ENCODE data around the gene CEP57L1.
"Not testable (repeated sequence)": the region's sequence is repeated elsewhere in the genome, so short reads cannot be mapped to it uniquely, and the experiment has no call there.

CEP57L1 gene

DNA sequence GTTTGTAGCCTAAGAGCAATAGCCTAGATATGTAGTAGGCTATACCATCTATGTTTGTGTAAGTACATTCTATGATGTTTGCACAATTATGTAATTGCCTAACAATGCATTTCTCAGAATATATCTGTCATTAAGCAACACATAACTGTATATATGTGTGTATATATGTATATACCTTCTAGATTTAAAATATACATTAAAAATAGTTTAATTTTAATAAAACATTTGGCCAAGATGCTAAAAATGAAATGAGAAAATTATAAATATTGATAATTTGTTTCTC, 21.2 kb upstream of the CEP57L1 start:
- DNase-seq: no peak

- peak; percentile 56 for DNase-seq
These were observed 19.4 kb upstream of the CEP57L1 start for GRCh38 chr6:109075934-109076333.

DNA sequence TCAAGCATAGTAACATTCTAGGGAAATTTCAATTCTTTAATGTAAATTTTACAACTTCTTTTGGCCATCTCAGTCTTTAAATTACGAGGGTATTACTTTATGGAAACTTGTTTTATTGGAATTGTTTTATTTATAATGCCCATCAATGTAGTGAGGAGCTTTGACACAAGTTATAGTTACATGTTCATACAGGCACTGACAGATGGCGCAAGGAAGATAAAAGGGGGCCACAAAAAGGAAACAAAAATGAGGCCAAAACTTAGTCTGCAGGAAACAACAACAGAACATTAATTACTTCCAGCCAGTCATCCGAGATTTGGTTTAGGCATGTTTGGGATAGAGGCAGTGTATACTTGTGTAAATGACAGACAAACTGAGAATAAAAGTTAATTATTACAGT, 18.9 kb upstream of the CEP57L1 start:
- no peak for DNase-seq

- DNase-seq: no peak
These were observed 15.3 kb upstream of the CEP57L1 start for GRCh38 chr6:109079981-109080380.

GRCh38 chr6:109081026-109081425, 14.3 kb upstream of the CEP57L1 start:
- DNase-seq: no peak

GRCh38 chr6:109081516-109082187, 13.7 kb upstream of the CEP57L1 start:
- no peak for DNase-seq

GRCh38 chr6:109082188-109082577, 13.1 kb upstream of the CEP57L1 start:
- no peak for DNase-seq

GRCh38 chr6:109083657-109084056, 11.7 kb upstream of the CEP57L1 start:
- DNase-seq: no peak

GRCh38 chr6:109084146-109084545, 11.2 kb upstream of the CEP57L1 start:
- not testable (repeated sequence) for DNase-seq

DNA sequence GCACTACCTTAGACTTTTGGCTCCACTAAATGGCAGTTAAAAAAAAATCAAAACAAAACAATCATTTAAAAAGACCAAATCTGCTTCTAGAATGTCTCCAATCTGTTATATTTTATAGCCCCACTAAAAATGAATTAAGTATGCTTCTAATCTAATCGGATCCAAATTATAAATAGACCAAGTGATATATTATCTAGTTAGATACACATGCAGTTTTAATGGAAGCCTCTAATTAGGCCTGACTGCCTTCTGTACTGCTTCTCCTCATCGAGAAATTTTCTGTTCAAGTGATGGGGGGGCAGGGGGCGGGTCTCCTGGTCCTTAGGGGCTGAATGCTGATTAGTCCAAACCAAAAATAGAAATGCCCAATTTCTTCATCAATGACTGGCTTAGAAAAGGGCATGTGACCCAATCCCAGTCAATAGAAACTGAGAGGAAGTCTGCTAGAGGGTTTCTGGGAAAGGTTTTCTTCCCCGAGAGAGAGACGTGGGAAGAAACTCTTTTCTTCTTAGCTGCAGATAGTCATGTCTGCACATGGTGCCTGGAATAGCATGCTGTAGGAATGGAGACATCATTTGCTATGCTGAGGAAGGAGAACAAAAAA, 7.5 kb upstream of the CEP57L1 start:
- no peak for DNase-seq

GRCh38 chr6:109088995-109089394, 6.3 kb upstream of the CEP57L1 start:
- no peak for DNase-seq

- no peak for DNase-seq
These were observed 3.8 kb upstream of the CEP57L1 start for GRCh38 chr6:109091314-109092024.

GRCh38 chr6:109092074-109092473, 3.2 kb upstream of the CEP57L1 start:
- no peak for DNase-seq

- no peak for DNase-seq
These were observed 1.4 kb upstream of the CEP57L1 start for GRCh38 chr6:109093732-109094415.

DNA sequence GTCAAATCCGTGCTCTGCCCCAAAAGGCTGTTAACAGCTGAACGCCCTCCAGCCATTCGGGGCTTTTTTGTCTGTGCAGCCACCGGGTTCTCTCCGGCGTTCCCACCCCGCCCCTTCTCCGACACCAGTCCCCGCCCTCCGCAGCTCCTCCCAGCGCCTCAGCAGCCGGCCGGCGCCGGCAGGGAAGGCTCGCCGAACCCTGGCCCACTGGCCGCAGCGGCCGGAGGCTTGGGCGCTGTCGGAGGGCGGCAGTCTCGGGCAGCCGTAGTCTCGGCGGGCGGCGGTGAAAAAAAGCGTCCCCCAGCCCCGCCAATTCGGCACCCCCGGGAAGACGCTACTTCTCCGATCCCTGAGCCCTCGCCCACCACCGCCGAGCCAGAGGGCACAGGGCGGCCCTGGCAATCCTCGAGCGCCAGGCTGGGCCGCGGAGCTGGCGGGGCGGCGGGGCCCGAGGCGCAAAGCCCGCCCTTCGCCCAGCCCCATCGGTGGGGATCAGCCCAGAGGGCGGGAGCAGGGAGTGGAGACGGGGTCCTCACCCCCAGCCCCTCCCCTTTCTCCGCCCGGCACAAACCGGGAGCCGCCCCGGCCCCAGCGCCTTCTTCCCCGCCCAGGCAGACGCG, 781 bp upstream of the CEP57L1 start, which contains the start of gene SESN1:
Gene SESN1 (minus strand): TSS at position 431 of the 620 bp plus-strand sequence. CDS start 773 bp downstream, outside the sequence.
- DNase-seq: peak; percentile 89

GRCh38 chr6:109095835-109096084, 453 bp downstream of the CEP57L1 start:
- no peak for DNase-seq

GRCh38 chr6:109096208-109096607, 901 bp downstream of the CEP57L1 start:
- DNase-seq: no peak

GRCh38 chr6:109097661-109098060, 2.4 kb downstream of the CEP57L1 start:
- DNase-seq: no peak

DNA sequence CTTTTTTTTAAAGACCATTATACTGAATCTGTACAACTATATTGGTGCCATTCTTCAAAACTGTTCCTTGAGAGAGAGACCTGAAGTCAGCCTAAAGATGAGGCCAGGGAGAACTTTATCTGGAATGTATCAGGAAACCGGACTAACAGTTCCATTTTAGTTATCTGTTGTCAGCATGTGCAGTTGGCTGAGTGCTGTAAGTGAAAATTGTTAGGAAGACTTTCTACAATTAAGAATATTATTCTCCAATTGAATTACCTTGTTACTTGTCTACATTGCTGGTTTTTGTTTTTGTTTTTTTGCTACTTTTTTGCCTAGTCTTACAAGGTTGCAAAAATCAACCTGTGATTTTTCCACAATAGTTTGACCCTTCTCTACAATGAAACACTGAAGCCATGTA, 7.5 kb downstream of the CEP57L1 start:
- DNase-seq: no peak

GRCh38 chr6:109103942-109104341, 8.6 kb downstream of the CEP57L1 start:
- no peak for DNase-seq

GRCh38 chr6:109104512-109104911, 9.2 kb downstream of the CEP57L1 start:
- no peak for DNase-seq

DNA sequence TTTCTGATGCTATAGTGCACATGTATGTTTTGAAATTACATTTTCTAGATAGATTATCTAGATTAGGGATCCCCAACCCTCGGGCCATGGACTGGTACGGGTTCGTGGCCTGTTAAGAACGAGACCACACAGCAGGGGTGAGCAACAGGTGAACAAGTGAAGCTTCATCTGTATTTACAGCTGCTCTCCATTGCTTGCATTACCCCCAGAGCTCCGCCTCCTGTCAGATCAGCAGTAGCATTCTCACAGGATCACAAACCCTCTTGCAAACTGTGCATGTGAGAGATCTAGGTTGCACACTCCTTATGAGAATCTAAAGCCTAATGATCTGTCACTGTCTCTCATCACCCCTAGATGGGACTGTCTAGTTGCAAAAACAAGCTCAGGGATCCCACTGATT, 10.4 kb downstream of the CEP57L1 start:
- no peak for DNase-seq

GRCh38 chr6:109109663-109110062, 14.4 kb downstream of the CEP57L1 start:
- DNase-seq: not testable (repeated sequence)

DNA sequence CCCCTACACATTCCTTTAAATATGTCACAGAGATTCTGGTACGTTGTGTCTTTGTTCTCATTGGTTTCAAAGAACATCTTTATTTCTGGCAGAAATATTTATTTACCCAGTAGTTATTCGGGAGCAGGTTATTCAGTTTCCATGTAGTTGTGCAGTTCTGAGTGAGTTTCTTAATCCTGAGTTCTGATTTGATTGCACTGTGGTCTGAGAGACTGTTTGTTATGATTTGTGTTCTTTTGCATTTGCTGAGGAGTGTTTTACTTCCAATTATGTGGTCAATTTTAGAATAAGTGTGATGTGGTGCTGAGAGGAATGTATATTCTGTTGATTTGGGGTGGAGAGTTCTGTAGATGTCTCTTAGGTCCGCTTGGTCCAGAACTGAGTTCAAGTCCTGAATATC, 17.4 kb downstream of the CEP57L1 start:
- not testable (repeated sequence) for DNase-seq
